Subcutaneous abdominal adipose tissue (tissue), 5 donors: ENCODE measurements around the gene PRORP.
"Not testable (repeated sequence)": the region's sequence is repeated elsewhere in the genome, so short reads cannot be mapped to it uniquely, and the experiment has no call there.

Experiments used
- H3K27ac ChIP-seq: one replicate; pipeline ENCODE4 v1.7.0; 2013; ENCODE audit warnings: low read depth, mild to moderate bottlenecking, inconsistent platforms, low read length, moderate library complexity
- H3K27me3 ChIP-seq, 5 donors: one replicate each; pipeline ENCODE4 v1.7.0; 2013; ENCODE audit warnings: low read length in 5 of 5, inconsistent platforms in 1 of 5; ENCODE audit not compliant: control insufficient read depth in 5 of 5, insufficient read depth in 4 of 5
- H3K36me3 ChIP-seq, 5 donors: one replicate each; pipeline ENCODE4 v1.7.0; 2013; ENCODE audit warnings: low read length in 5 of 5; ENCODE audit not compliant: control insufficient read depth in 5 of 5, insufficient read depth in 5 of 5
- H3K4me1 ChIP-seq, 5 donors: one replicate each; pipeline ENCODE4 v1.7.0; 2013; ENCODE audit warnings: low read length in 5 of 5, mild to moderate bottlenecking in 3 of 5, moderate library complexity in 1 of 5; ENCODE audit not compliant: control insufficient read depth in 5 of 5, insufficient read depth in 5 of 5
- H3K4me3 ChIP-seq, 5 donors: one replicate each; pipeline ENCODE4 v1.7.0; 2013; ENCODE audit warnings: low read length in 5 of 5, low read depth in 1 of 5
- H3K9ac ChIP-seq, 5 donors: one replicate each; pipeline ENCODE4 v1.7.0; 2013; ENCODE audit warnings: low read length in 5 of 5, mild to moderate bottlenecking in 4 of 5, moderate library complexity in 3 of 5
- H3K9me3 ChIP-seq, 5 donors: one replicate each; pipeline ENCODE4 v1.7.0; 2013; ENCODE audit warnings: low read length in 5 of 5; ENCODE audit not compliant: control insufficient read depth in 5 of 5
- donor health status: healthy.
- donor health status: healthy.
- donor health status: healthy.
- donor health status: healthy.
- donor health status: healthy.

The PRORP gene

GRCh38 chr14:35121887-35122695 is at the start of gene PRORP, which contains the start of gene PPP2R3C:
TSS of gene PRORP (plus strand) at chr14:35122552. CDS start at chr14:35123246, 694 bp downstream.
TSS of gene PPP2R3C (minus strand) at chr14:35121990. CDS start at chr14:35121959, 31 bp downstream.
- H3K36me3 ChIP-seq: peaks cover 0 to 2% (median 0%) of the 10 kb centered on the region in 5 donors
- no peaks in the 10 kb centered on the region for H3K27me3 ChIP-seq
- peak within 1 kb of the TSS; percentile 98 for H3K27ac ChIP-seq
- H3K9ac ChIP-seq: peak within 1 kb of the TSS; percentile 97 to 100 (median 99)
- H3K4me3 ChIP-seq: peak within 1 kb of the TSS; percentile 89 to 100 (median 97)
- H3K9me3 ChIP-seq: no peaks in the 10 kb centered on the region
- H3K4me1 ChIP-seq: peaks cover 1 to 23% (median 20%) of the 10 kb centered on the region in 5 donors

- Histone ChIP-seq H3K27ac (no peak overlapping the region), H3K9ac (no peak overlapping the region), H3K4me3 (no peak overlapping the region), H3K36me3 (peaks cover 13 to 23% (median 22%) of the 10 kb centered on the region in 5 donors), H3K9me3 (no peaks in the 10 kb centered on the region), H3K4me1 (no peaks in the 10 kb centered on the region), H3K27me3 (no peaks in the 10 kb centered on the region)
Observed at GRCh38 chr14:35073486-35073885, 48.9 kb upstream of the PRORP start.

DNA sequence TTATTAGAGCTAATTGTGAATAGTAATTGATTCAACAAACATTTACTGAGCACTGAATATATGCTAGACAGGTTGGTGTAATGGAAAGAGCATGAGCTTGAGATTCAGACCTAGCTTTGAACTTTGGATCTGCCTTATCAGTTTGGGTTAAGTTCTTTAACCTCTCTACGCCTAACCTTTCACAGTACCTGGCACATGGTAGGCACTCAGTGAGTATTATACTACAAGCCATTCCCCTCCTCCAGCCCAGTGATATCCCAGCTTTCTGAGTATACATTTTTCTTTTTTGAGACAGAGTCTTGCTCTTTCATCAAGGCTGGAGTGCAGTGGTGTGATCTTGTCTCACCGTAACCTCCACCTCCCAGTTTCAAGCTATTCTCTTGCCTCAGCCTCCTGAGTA is 44.3 kb upstream of the PRORP start:
- Histone ChIP-seq H3K27me3 (no peaks in the 10 kb centered on the region), H3K4me3 (no peak overlapping the region), H3K9ac (no peak overlapping the region), H3K27ac (no peak overlapping the region), H3K4me1 (no peaks in the 10 kb centered on the region), H3K36me3 (peaks cover 30 to 46% (median 42%) of the 10 kb centered on the region in 5 donors), H3K9me3 (no peaks in the 10 kb centered on the region)

GRCh38 chr14:35079742-35080141 is 42.6 kb upstream of the PRORP start:
- H3K27me3 ChIP-seq: no peaks in the 10 kb centered on the region
- no peaks in the 10 kb centered on the region for H3K9me3 ChIP-seq
- no peak overlapping the region for H3K4me3 ChIP-seq
- H3K36me3 ChIP-seq: peaks cover 37 to 54% (median 48%) of the 10 kb centered on the region in 5 donors
- no peak overlapping the region for H3K27ac ChIP-seq
- H3K4me1 ChIP-seq: no peaks in the 10 kb centered on the region
- no peak overlapping the region for H3K9ac ChIP-seq

DNA sequence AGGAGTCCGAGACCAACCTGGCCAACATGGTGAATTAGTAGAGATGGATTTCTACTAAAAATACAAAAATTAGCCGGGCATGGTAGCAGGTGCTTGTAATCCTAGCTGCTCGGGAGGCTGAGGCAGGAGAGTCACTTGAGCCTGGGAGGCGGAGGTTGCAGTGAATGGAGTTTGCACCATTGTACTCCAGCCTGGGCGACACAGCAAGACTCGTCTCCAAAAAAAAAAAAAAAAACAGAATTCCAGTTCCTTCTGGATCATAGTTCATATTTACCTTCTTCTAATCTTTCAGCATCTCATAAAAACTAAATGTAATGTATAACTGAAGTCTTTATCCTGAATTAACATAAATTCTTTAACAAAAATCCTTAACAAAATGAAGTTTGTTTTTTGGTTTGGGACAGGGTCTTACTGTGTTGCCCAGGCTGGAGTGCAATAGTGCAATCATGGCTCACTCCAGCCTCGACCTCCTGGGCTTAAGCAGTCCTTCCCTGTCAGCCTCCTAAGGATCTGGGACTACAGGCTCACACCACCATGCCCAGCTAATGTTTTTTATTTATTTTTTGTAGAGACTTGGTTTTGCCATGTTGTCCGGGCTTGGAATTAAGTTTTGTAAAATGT is 38.7 kb upstream of the PRORP start:
- Histone ChIP-seq H3K4me1 (no peaks in the 10 kb centered on the region), H3K36me3 (peaks cover 47 to 77% (median 56%) of the 10 kb centered on the region in 5 donors), H3K27ac (no peak overlapping the region), H3K4me3 (no peak overlapping the region), H3K9me3 (no peaks in the 10 kb centered on the region), H3K27me3 (no peaks in the 10 kb centered on the region), H3K9ac (no peak overlapping the region)

DNA sequence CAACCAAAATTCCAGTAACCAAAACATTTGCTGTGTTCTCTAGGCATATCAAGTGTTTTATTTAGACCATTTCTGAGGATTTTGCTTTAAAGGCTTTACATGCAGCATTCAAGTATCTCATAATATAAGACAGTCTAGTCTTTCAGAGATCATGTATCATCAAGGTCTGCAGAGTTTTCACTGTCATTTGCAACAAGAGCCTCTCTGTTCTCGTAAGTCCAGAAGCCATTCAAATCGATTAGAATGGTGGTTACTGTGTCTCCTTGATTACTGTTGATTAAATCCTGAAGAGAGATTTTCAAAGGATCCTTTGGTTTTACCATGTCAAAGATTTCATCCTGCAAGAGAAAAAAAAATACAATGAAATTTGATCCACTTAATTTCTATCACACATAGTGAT is 36.9 kb upstream of the PRORP start:
- Histone ChIP-seq H3K9ac (no peak overlapping the region), H3K27ac (no peak overlapping the region), H3K4me1 (no peaks in the 10 kb centered on the region), H3K36me3 (peaks cover 32 to 77% (median 50%) of the 10 kb centered on the region in 5 donors), H3K4me3 (no peak overlapping the region), H3K9me3 (no peaks in the 10 kb centered on the region), H3K27me3 (no peaks in the 10 kb centered on the region)

DNA sequence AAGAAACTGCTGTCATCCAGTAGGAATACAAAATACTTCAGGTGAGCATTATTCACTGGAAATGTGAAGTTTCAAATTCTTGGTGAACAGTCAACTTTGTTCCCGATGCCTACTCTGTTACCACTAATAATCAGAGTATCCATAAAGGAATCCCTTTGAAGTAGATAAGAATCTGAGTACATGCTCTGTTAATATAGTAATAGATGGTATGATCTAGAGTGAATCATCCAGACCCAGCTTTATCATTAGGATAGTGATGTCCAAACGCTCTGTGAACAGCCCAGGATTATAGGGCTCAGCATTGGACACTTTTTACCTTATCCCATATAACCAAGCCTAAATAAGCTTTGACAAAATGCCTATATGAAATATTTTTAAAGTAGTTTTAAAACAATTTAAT is 33.8 kb upstream of the PRORP start:
- peaks cover 26 to 65% (median 38%) of the 10 kb centered on the region in 5 donors for H3K36me3 ChIP-seq
- H3K9ac ChIP-seq: no peak overlapping the region
- H3K4me1 ChIP-seq: no peaks in the 10 kb centered on the region
- H3K4me3 ChIP-seq: no peak overlapping the region
- no peak overlapping the region for H3K27ac ChIP-seq
- no peaks in the 10 kb centered on the region for H3K27me3 ChIP-seq
- H3K9me3 ChIP-seq: no peaks in the 10 kb centered on the region

DNA sequence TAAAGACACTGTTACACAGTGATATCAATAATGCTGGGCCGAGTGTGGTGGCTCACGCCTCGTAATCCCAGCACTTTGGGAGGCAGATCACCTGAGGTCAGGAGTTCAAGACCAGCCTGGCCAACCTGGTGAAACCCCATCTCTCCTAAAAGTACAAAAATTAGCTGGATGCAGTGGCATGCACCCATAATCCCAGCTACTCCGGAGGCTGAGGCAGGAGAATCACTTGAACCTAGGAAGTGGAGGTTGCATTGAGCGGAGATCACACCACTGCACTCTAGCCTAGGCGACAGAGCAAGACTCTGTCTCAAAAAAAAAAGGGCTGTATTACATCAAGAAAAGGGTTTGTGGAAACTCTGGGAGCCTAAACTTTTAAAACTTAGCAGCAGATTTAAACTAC is 27.7 kb upstream of the PRORP start:
- H3K4me1 ChIP-seq, H3K27me3 ChIP-seq, H3K27ac ChIP-seq, H3K9me3 ChIP-seq, H3K4me3 ChIP-seq, H3K9ac ChIP-seq: not testable (repeated sequence)
- peaks cover 21 to 71% (median 47%) of the 10 kb centered on the region in 5 donors for H3K36me3 ChIP-seq

- H3K36me3 ChIP-seq: peaks cover 39 to 78% (median 51%) of the 10 kb centered on the region in 5 donors
- H3K27ac ChIP-seq: no peak overlapping the region
Observed at GRCh38 chr14:35107866-35108265, 14.5 kb upstream of the PRORP start.

DNA sequence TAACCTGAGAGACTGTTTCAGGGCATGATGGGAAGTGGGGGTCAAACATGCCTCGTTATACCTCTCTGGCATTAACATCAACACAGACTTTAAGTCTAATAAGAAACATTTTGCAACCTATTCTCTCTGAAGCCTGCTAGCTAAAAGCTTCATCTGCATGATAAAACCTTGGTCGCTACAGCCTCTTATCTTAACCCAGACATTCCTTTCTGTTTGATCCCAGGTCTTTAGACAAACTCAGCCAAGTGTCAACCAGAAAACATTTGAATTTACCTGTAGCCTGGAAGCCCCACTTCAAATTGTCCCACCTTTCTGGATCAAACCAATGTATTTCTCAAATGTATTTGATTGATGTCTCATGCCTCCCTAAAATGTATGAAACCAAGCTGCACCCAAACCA is 9.7 kb upstream of the PRORP start:
- H3K4me3 ChIP-seq: no peak overlapping the region
- no peaks in the 10 kb centered on the region for H3K4me1 ChIP-seq
- H3K9ac ChIP-seq: no peak overlapping the region
- peaks cover 26 to 65% (median 47%) of the 10 kb centered on the region in 5 donors for H3K36me3 ChIP-seq
- H3K27me3 ChIP-seq: no peaks in the 10 kb centered on the region
- no peaks in the 10 kb centered on the region for H3K9me3 ChIP-seq
- H3K27ac ChIP-seq: no peak overlapping the region

More at GRCh38 chr14:35107866-35108265, 14.5 kb upstream of the PRORP start:
- Histone ChIP-seq H3K4me1 (no peaks in the 10 kb centered on the region), H3K27me3 (no peaks in the 10 kb centered on the region), H3K4me3 (no peak overlapping the region), H3K9ac (no peak overlapping the region), H3K9me3 (no peaks in the 10 kb centered on the region)
